Amniotic stem cell (primary cell): ENCODE measurements around the gene ADRA2C.

Experiments
- DNase-seq: peaks from one replicate; lab custom pipeline; 2025; lab: John Stamatoyannopoulos, UW

Gene ADRA2C

DNA sequence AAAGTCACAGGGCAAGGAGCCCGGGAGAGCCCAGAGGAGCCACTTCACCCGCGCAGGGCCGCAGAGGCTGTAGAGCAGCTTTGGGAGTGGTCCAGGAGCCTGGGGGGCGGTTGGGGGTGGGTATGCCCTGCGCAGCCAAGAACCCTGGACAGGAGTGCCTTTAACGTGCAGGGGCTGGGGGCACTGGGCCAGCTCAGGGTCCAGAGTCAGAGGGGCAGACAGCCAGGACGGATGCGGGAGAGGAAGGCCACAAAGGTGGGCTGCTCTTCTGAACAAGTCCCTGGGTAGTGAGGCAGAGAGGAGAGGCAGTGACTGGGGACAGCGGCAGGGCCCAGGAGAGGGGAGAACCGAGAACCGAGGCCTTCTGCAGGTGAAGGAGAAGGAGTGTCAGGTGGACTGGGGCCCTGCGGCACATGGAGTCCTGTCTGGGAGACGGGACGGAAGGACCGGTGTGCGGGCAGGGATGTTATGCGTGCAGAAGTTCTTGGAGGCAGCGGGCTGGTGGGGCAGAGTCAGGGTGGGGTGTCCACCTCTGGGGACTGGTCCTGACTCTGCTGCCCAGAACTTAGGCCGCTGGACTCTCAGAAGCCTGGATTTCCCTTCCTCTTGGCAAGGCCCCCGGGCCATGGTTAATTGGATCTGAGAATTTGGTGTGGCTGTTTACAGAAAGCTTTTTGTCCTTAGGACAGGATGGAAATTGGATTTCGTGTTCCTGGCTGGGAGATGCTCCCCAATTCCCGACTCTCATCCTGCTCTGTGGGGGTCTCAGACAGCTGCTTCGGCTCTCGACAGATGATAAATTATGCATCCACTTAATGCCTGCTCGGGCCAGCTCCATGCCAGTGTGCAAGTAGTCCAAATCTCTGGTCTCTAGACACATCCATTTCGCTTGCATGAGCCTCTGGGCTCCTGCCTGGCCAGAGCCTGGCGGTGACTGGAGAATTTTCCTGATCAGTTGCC lies 31.9 kb downstream of the ADRA2C start:
- no peak for DNase-seq

DNA sequence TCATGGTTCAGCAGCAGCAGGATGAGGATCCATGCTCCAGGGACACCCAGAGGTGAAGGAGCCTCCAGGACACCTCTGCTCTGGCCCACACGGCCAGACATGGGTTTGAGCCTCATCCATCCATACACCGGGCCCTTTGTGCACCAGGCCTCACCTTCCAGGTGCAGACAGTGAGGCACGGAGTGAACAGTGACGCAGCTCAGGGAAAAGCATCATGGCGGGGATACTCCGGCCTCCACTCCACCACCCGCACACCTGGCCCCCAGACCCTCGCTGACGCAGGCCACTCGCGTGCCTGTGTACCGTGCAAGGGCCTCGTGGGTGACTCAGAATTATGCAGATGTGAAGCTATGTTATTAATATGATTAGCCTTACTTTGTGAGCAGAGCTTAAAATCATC lies 33.3 kb downstream of the ADRA2C start:
- DNase-seq = no peak

DNA sequence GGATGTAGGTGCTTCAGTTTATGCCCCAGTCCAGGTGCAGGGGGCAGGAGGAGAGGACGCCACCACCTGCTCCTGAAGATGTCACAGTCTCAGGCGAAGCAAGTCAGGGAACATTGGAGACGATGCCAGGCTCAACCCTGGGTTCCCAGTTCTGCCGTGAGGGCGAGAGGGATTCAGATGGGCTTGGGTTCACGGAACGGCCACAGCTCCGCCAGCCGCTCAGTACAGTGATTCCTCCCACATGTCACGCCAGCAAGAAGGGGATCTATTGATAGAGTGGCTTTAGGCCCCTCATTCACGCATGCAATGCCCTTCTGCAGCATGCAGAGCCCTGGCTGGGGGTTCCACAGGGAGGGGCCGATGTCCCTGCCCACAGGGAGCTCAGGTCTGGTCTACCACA lies 34.2 kb downstream of the ADRA2C start:
- DNase-seq = no peak

DNA sequence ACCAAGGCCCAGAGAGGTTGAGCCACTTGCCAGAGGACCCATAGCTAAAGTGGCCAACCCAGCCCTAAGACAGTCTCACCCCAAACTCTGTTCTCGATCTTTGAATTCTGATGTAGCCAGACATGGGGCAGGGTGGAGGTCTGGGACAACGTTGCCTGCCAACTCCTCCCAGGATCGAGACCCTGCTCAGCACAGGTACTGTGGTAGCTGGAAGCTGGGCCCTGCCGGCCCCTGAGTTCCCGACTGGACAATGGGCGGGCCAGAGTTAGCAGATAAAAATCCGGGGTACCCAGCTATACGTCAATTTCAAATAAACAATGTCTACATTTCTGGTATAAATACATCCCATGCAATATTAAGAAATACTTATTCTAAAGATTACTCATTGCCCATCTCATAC lies 35.3 kb downstream of the ADRA2C start:
- DNase-seq = no peak

DNA sequence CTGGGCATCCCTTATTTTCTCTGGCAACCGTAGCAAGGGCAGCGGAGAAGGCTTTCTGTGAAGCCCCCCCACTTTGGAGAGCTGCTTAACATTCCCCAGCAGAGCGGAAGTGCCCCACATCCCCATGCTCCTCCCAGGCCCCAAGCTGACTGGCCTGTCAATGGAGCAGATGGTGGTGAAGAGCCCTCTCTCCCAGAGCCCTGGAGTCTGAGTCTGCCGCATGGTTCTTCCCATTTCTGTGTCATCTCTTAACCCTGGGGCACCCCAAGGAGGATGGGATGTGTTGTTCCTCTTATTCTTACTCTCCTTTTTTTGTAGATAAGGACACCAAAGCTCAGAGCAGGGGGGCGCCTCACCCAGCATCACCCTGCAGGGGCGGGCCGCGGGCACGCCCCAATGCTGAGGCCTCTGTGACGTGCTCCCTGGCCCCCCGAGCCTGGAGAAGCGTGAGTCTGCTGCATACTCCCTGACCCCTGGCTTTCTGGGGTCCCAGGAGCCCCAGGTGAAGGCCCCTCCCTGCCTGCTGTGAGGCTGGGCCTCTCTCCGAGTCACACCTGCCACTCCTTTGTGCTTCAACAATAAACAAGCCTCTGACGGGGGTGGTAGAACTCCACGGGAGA lies 35.9 kb downstream of the ADRA2C start:
- DNase-seq = no peak

DNA sequence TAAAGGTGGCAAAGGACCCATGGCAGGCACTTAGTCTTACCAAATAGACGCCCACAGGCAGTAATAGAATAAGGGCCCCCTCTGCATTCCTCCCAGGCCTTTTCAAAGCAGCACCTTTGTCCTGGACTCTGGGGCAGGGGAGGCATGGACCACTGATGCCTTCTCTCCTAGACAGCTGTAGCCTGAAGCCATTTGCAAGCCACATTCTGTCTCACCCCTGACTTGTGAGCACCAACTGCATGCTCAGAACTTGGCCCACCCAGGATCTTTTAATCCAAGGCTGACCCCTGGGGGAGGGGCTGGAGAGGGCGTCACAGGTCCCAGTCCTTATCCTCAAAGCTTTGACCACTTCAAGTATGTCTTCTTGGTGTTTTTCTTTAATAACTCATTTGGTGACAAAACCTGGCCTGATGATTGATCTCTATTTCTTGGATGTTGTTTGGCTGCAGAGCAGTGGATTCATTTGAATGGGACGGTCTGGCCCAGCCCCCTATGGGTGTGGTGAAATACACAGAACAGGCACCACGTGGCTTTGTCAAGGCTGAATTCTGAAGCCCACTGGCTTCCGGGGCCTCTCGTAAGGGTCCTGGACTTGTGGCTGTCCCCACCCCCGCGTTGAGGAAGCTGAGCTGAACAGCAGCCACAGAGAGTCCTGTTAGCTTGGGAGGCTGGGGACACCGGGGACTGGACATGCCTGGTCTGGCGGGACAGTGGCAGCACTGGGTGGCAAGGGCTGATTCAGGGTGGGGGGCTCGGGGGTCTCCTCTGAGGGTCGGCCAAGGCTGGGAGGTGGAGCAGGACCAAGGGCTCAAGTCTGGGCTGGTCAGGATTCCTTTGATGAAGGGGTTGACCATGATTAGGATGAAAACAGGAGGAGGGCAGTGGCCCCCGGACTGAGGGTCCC lies 36.6 kb downstream of the ADRA2C start:
- DNase-seq = no peak

DNA sequence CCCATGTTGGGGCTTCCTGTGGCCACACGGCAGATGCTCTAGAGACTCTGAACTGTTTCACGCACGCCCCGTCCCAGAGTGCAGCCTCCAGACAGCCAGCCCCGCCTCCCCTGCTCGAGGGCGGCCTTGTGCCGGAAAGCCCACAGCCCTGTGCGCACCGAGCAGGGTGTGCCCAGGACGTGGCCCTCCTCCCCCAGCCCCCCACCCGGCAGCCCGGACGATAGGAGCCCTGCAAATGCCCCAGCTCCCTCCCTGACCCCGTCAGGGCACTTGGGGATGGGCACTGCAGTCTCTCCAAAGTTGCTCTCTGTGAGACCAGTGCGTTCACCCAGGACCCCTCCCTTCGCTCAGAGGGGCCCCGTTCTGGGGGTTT lies 37.3 kb downstream of the ADRA2C start:
- no peak for DNase-seq

DNA sequence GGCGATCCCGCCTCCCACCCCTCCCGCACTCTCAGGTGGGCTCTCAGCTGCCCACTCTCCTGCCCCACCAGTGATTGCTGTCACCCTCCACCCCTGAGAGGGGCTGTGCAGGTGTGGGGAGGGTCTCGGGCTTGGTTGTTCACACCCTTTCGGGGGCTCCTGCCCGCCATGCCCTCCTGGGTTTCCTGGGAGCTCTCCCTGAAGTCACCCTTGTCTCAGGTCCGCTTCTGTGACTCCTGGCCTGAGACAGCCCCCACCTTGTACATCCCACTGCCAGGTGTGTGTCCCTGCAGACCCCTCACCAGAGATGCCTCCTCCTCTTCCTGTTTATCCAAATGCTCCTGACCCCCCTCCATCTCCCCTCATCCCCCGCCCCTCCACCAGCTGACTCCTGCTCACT lies 37.8 kb downstream of the ADRA2C start:
- no peak for DNase-seq

DNA sequence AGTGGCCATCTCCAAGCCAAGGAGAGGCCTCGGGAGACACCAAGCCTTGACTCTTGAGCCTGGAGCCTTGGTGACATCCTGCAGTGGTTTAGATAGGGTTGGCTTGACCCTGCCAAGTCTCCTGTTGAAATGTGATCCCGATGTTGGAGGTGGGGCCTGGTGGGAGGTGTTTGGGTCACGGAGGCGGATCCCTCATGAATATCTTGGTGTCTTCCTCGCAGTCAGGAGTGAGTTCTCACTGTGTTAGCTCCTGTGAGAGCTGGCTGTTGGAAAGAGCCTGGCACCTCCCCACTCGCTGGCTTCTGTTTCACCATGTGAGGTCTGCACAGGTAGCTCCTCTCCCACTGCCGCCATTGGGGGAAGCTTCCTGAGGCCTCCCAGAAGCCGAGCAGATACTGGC lies 38.8 kb downstream of the ADRA2C start:
- no peak for DNase-seq

DNA sequence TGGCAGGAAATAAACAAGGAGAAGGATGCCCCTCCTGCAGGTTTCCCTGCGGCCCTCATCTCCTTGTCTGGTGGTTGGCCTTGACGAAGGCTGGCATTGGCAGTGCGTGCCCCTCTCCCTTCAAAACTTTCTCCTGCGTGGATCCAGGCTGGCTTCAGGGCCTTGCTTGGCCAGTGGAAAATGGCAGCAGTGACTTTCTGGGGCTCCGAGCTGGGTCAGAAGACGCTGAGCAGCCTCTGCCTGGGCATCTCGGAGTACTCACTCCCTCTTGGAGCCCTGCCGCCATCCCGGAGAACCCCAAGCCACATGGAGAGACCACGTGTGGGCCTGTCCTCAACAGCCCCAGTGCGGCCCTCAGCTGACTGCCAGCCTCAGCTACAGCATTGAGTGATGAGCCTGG lies 39.5 kb downstream of the ADRA2C start:
- no peak for DNase-seq

DNA sequence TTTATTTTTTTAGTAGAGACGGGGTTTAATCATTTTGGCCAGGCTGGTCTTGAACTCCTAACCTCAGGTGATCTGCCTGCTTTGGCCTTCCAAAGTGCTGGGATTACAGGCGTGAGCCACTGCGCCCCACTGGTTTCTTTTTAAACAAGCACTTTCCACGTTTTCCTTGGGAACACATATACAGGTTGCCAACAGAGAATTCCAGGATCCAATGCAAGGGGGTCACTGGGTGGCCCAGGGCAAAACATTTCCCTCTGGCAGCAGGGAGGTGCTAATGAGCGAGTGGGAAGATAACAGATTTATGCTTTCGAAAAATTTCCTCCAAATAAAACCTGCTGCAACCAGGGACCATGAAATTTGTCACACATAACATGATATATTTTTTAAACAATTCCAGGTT lies 41.1 kb downstream of the ADRA2C start:
- no peak for DNase-seq

DNA sequence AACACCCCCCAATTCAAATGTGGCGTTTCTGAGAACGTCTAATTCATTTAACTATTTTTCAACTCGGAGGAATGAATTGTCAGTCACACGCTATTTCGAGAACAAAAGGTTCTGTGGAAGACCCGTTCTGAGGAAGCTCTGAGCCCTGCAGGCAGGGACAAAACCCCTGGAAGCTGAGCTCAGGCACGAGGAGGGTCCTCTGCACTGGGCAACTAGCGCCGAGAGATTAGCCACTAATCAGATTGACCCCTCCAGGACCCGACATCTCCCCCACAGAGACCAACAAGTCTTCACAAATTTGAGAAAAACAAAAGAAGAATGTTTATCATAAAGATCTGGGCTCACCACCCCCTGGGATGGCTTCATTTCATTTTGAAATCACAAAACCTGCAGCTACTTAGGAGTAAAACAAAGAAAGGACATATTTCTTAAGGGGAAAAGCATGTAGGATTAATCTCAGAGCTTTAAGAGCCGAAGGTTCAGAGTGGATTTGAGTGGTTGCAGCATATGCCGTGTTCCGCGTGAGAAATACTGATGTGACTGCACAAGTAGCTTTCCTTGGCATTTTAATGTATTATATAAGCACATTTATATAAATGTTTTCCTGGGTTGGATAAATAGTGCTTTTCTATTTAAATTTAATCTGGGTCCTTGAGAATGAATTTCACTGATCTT lies 41.8 kb downstream of the ADRA2C start:
- no peak for DNase-seq

DNA sequence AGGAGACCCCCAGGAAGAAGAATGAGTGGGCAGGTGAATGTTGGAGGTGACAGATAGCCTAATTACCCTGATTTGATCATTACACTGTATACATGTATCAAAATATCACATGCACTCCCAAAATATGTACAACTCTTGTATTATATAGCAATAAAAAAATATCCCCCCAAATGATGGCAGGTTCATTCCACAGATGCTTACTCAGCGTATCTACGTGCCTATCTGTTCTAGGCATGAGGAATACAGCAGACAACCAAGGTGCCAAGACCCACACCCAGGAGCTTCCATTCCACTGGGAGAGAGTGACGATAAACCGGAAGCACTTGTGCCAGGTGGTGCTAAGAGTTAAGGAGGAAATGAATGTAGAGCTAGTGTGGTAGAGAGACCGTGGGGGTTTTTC lies 42.4 kb downstream of the ADRA2C start:
- DNase-seq = no peak

DNA sequence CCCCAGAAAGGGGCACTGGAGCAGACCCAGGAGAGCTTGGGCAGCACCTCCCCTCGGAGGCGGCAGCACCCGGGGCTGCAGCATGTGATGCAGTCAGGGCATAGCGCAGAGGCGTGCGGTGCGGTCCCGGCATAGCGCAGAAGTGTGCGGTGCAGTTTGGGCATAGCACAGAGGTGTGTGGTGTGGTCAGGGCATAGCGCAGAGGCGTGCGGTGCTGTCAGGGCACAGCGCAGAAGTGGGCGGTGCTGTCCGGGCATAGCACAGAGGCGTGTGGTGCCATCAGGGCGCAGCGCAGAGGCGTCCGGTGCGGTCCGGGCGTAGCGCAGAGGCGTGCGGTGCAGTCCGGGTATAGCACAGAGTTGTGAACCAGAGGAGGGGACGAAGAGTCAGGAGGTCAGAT lies 42.8 kb downstream of the ADRA2C start:
- no peak for DNase-seq

DNA sequence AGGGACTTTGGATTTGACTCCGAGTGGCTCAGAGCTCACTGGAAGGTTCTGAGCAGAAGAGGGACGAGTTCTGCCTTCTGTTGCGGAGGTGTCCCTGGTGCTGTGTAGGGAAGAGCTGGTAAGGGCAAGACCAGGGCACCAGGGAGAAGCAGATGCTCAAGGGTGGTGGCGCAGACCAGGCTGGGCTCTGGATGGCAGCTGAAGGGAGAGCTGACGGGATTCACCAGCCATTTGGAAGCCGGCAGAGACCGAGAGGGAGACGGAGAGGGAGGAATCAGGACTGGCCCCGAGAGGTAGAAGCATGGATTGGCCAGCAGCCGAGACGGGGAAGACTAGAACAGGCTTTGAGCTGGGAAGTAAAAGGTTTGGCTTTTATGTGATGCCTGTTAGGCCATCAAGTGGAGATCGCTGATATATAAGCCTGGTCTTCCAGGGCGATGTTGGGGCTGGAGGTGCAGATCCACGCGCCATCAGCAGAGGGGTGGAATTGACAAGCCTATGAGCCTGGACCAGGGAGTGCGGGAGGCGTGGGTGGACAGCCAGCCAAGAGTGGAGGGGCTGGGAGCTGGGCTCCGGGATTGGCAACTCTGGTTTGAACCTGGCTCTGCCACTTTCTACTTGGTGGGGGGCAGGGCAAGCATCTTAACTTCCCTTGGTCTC lies 43.4 kb downstream of the ADRA2C start:
- no peak for DNase-seq

DNA sequence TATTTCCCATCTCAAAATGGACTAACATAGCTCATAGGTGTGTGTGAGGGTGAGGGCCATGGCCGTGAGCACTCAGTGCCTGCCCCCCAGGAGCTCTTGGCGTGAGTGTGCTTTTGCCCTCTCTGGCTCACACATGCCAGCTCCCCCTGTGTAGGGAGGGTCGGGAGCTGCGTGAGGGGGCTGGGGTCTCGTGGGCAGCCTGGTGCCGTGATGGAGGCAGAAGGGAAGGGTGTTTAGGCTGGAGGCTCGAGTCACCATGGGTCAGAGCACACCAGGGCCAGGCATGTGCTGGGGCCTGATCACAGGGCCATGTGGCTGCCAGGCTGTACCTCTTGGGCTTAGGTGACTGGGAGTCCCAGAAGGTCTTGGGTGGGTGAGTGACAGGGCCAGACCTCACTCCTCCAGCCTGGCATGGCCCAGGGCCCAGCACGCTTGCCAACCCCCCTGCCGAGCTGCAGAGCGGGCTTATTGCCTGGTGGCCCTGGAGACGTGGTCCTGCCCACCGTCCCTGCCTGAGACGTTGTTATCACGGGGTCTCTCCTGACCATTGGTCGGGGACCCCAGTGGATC lies 44.0 kb downstream of the ADRA2C start:
- DNase-seq = no peak

DNA sequence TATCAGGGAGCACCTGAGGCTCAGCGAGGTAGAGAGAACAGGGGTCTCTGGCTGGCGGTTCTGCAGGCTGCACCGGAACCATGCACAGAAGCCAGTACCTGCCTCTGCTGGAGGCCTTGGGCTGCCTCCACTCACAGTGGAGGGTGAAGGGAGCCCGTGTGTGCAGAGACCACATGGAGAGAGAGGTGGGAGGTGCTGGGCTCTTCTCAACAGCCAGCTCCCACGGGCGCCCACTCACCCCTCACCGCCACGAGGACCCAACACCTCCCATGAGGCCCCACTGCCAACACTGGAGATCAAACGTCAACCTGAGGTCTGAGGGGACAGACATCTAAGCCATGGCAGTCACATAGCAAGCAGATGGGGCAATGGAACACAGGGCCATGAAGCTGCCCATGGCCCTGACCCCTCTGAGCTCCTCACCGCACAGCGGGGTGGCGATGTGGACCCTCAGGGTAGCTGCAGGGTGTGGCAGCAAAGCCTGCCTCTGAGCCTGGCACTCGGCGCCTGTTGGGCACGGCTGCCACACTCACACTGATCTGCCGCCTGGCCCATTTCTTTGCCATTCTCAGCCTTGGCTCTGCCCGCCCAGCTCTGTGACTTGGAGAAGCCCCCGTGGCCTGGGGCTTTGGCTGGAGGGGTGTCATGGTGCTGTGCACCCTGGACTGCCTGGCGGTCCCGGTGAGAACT lies 44.8 kb downstream of the ADRA2C start:
- DNase-seq = no peak

DNA sequence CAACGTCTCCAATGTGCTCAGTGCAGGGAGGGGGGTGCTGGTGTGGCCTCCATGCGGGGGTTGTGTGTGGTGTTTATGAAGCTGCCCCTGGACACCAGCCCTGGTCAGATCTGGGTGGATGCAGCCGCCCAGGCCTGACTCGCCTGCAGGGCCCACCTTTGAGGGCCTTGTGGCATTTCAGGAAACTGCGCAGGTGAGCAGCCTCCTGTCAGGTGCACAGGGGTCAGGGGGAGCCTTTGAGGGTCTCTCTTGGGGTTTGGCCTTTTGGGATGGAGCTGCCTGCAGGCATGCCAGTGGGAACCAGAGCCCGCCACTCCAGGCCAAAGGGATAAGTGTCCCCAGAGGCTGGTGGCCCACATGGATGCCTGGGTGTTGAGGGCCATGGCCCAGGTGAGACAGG lies 45.4 kb downstream of the ADRA2C start:
- no peak for DNase-seq

DNA sequence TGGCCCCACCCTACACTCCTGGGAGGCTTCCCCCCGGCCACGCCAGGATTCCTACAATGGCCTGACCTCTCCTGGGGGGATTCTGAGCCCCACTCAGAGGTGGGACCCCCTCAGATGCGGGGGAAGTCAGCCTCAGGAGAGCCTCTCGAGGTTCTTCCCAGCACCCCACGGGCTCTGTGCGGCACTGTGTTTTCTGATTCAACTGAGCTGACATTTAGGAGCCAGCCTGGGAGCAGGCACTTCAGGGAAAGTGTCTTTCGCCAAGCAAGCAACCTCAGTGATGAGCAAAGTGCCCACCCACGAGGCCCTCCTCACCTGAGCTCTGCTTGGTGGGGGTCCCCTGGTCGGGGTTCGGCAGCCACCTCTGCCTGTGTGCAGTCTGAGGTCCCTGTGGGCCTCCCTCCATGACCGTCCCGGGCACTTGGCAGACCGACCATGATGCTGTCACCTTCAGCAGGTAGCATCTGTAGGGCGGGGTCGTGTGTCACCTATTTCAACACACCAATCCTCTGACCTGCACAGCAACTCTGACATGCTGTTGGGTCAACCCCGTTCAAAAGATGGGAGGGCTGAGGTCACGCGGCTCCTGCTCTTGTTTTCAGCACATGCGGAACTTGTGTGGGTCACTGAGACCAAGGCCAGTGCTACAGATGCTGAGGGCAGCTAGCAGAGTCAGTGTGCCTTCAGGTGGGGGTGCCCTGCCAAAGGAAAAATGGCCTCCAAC lies 46.2 kb downstream of the ADRA2C start:
- no peak for DNase-seq
